Measurements from ENCODE around the gene TSR3. TPM values are rescaled to one million over a fixed set of nuclear protein-coding genes. Genes with fewer than 3 reads are reported as not detected.
A peak's percentile ranks its signal among the peaks of the same experiment; 100 is the strongest.

Gene TSR3
- total and polyA plus RNA-seq, 9 donors: 6.3 to 74.6 (median 40.7) TPM

- intact Hi-C loops (cut with DNase I): no loop called here
- 1% methylated on average over 33 to 35 of the region's 35 CpGs for WGBS, 3 donors
- H3K27ac ChIP-seq: no peak overlapping the region
- H3K9me3 ChIP-seq: no peaks in the 10 kb centered on the region
- H3K4me1 ChIP-seq (ENCODE audit: insufficient read depth): peaks cover 18% of the 10 kb centered on the region
- no peak for DNase-seq
- H3K36me3 ChIP-seq: no peaks in the 10 kb centered on the region
- H3K27me3 ChIP-seq: no peaks in the 10 kb centered on the region
- no peak for TF ChIP-seq EP300 (IDR thresholded peaks at IDR 0.05)
- TF ChIP-seq, protein P1, sequence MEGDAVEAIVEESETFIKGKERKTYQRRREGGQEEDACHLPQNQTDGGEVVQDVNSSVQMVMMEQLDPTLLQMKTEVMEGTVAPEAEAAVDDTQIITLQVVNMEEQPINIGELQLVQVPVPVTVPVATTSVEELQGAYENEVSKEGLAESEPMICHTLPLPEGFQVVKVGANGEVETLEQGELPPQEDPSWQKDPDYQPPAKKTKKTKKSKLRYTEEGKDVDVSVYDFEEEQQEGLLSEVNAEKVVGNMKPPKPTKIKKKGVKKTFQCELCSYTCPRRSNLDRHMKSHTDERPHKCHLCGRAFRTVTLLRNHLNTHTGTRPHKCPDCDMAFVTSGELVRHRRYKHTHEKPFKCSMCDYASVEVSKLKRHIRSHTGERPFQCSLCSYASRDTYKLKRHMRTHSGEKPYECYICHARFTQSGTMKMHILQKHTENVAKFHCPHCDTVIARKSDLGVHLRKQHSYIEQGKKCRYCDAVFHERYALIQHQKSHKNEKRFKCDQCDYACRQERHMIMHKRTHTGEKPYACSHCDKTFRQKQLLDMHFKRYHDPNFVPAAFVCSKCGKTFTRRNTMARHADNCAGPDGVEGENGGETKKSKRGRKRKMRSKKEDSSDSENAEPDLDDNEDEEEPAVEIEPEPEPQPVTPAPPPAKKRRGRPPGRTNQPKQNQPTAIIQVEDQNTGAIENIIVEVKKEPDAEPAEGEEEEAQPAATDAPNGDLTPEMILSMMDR (IDR thresholded peaks at IDR 0.05): no peak
- no peak for TF ChIP-seq POLR2A (IDR thresholded peaks at IDR 0.05)
- H3K4me3 ChIP-seq: peak overlapping the region; percentile 99
These were observed 480 bp downstream of the TSR3 start for GRCh38 chr16:1351215-1351581.

DNA sequence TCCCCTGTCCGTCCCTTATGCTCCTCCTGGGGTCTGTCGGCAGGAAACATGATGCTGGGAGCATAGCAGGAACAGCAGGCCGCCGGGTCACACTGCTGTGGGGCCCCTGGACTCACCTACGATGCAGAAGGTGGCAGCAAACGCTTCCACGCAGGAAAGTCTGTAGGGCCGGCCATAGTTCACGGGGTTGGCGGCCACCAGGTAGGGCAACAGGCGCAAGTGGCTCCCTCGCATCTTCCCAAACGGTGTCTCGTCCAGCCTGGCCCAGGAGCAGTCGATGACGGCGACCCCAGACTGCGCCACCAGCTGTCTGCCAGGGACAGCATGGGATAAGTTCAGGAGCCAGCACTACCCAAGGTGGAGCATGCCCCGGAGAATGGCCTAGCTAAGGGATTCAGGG lies 987 bp downstream of the TSR3 start:
- 72 to 75% (median 72%) methylated on average over 17 to 19 of the region's 19 CpGs for WGBS, 3 donors
- Histone ChIP-seq H3K4me3 (peak overlapping the region; percentile 99), H3K27ac (no peak overlapping the region), H3K27me3 (no peaks in the 10 kb centered on the region), H3K36me3 (no peaks in the 10 kb centered on the region), H3K9me3 (no peaks in the 10 kb centered on the region), H3K4me1 (ENCODE audit: insufficient read depth) (peaks cover 16% of the 10 kb centered on the region)
- intact Hi-C loops (cut with DNase I): no loop called here
- no peak for DNase-seq
- TF ChIP-seq EP300 (IDR thresholded peaks at IDR 0.05) (no peak), POLR2A (IDR thresholded peaks at IDR 0.05) (no peak)
- TF ChIP-seq, protein P1 (IDR thresholded peaks at IDR 0.05): no peak

DNA sequence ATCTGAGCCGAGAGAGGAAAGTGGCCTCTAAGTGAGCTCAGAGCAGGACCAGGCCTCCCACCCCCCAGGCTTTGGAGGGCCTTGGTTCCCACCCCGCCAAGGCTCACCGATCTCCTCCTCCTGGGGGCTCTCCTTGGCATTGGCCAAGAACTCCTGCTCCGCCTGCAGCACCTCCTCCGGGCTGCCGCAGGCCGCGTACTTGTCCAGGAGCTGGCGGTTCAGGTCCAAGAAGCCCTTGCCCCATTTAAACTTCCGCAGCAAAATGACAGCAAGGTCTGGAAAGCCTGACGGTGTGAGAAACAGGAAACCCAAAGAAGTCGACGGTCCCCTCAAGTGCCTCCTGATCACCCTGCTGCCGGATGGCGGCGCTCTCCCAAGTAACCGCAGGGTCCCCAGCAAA lies 1.7 kb downstream of the TSR3 start:
- H3K27ac ChIP-seq: no peak overlapping the region
- no peaks in the 10 kb centered on the region for H3K9me3 ChIP-seq
- H3K4me3 ChIP-seq: no peak overlapping the region
- WGBS, 3 donors: 89 to 95% (median 90%) methylated on average over 17 of the region's 17 CpGs
- H3K36me3 ChIP-seq: no peaks in the 10 kb centered on the region
- intact Hi-C loops (cut with DNase I): no loop called here
- peaks cover 15% of the 10 kb centered on the region for H3K4me1 ChIP-seq (ENCODE audit: insufficient read depth)
- DNase-seq: no peak
- H3K27me3 ChIP-seq: no peaks in the 10 kb centered on the region
- no peak for TF ChIP-seq EP300 (IDR thresholded peaks at IDR 0.05)
- TF ChIP-seq, protein P1 (IDR thresholded peaks at IDR 0.05): no peak
- TF ChIP-seq POLR2A (IDR thresholded peaks at IDR 0.05): no peak

DNA sequence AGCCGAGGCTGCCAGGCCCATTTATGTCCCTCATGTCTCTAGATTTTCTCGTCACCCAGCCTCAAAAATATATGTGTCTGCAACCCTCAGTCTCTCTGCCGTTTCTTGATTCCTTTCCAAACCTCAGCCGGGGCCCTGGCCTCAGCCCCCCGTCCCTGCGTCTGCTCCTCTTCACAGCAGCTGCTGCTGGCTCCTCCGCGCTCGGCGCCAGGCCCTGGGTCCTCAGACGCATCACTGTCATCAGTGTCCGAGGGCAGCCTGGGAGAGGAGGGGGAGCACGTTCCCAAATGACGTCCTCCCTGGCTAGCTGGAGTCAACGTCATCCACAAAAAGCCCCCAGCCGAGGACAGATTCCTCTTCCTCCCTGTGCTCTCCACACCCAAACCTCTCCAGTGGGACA lies 2.3 kb downstream of the TSR3 start:
- TF ChIP-seq POLR2A (IDR thresholded peaks at IDR 0.05): no peak
- TF ChIP-seq EP300 (IDR thresholded peaks at IDR 0.05): no peak
- TF ChIP-seq, protein P1 (IDR thresholded peaks at IDR 0.05): no peak

More for the DNA sequence above, 2.3 kb downstream of the TSR3 start:
- Histone ChIP-seq H3K27me3 (no peaks in the 10 kb centered on the region), H3K27ac (no peak overlapping the region), H3K36me3 (no peaks in the 10 kb centered on the region), H3K4me1 (ENCODE audit: insufficient read depth) (peaks cover 15% of the 10 kb centered on the region), H3K4me3 (no peak overlapping the region), H3K9me3 (no peaks in the 10 kb centered on the region)
- intact Hi-C loops (cut with DNase I): no loop called here
- 75 to 82% (median 79%) methylated on average over 16 of the region's 16 CpGs for WGBS, 3 donors
- DNase-seq: no peak

All from ovary (tissue), 9 donors.